ENCODE measurements around the gene PDCD1LG2.

DNA sequence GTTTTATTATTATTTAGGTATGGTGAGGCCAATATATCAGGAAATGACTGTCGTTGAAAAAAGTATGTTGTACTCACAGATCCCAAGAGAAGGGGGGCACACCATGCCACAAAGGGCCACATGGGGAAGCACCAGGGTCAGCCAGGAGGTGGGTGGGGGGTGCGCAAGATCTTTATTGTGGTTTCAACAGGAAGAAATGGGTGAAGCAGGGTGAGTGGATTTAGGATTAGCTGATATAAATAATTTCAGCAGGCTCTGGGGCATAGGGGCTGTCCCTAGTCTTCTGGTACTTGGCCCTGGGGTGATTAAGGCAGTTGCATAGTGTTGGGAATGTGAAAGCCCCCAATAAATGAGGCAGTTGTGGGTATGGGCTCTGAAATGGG is 8.6 kb downstream of the PDCD1LG2 start:
- TF ChIP-seq CTCF (conservative IDR thresholded peaks at IDR 0.05; ENCODE audit: low read depth, low read length) (no peak), EZH2 (IDR thresholded peaks at IDR 0.05; ENCODE audit: borderline replicate concordance, low read depth, low read length, poor library complexity, severe bottlenecking) (no peak)
